GM12872 (cell line): ENCODE measurements around the gene BCAM.

Source experiments
- TF ChIP-seq, protein P1 (sequence below): IDR thresholded peaks from 3 replicates; pipeline ENCODE4 v1.5.1; 2011; ENCODE audit warnings: low read depth, mild to moderate bottlenecking, low read length, moderate library complexity; ENCODE audit not compliant: insufficient read depth

Gene BCAM

GRCh38 chr19:44799627-44800346, 9.1 kb upstream of the BCAM start:
- TF ChIP-seq, protein P1, sequence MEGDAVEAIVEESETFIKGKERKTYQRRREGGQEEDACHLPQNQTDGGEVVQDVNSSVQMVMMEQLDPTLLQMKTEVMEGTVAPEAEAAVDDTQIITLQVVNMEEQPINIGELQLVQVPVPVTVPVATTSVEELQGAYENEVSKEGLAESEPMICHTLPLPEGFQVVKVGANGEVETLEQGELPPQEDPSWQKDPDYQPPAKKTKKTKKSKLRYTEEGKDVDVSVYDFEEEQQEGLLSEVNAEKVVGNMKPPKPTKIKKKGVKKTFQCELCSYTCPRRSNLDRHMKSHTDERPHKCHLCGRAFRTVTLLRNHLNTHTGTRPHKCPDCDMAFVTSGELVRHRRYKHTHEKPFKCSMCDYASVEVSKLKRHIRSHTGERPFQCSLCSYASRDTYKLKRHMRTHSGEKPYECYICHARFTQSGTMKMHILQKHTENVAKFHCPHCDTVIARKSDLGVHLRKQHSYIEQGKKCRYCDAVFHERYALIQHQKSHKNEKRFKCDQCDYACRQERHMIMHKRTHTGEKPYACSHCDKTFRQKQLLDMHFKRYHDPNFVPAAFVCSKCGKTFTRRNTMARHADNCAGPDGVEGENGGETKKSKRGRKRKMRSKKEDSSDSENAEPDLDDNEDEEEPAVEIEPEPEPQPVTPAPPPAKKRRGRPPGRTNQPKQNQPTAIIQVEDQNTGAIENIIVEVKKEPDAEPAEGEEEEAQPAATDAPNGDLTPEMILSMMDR: no peak

DNA sequence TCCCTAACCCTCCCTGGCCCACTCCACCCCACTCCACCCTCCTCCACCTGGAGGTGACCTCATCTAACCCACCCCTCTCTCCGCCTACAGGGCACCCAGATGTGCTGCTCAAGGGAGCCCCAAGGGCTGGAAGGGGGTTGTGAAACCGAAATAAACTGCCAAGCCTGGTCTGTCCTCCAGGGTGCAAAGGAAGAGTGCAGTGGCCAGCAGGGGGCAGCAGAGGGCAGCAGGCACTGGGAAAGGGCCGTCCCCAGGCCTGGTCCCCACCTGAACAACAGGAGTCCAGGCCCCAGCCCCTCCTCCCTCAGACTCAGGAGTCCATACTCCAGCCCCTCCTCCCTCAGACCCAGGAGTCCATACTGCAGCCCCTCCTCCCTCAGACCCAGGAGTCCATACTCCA, 8.4 kb upstream of the BCAM start:
- TF ChIP-seq, protein P1: peak; percentile 97

- TF ChIP-seq, protein P1: no peak
Observed at GRCh38 chr19:44803442-44804428, 5.2 kb upstream of the BCAM start.

DNA sequence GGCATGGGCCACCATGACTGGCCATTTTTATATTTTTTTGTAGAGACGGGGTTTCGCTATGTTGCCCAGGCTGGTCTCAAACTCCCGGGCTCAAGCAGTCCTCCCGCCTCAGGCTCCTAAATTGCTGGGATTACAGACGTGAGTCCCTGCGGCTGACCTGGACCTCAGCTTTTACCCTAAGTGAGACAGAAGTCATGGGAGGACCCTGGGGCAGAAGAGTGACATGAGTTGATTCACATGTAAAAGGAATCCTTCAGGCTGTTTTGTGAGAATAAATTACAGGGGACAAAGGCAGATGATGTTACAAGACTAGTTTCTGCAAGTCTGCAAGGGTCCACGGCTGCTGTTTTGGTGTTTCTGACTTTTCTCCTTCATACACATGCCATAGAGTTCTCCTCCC, 2.6 kb upstream of the BCAM start:
- TF ChIP-seq, protein P1: no peak

GRCh38 chr19:44807162-44807561, 1.7 kb upstream of the BCAM start:
- TF ChIP-seq, protein P1: no peak

- TF ChIP-seq, protein P1: peak; percentile 39; the same call in 2 of the 3 replicates
Observed at GRCh38 chr19:44807652-44808462, 1.0 kb upstream of the BCAM start.
